NCI-H128 (cell line): ENCODE measurements around the gene CCR7.

Source experiments
- DNase-seq: peaks from one replicate; lab custom pipeline; 2025; ENCODE audit not compliant: unreplicated experiment; lab: John Stamatoyannopoulos, UW

The CCR7 gene

GRCh38 chr17:40538019-40538935 is 27.0 kb downstream of the CCR7 start:
- DNase-seq, result no peak

- DNase-seq, result no peak
Measured at GRCh38 chr17:40536295-40537171, 28.7 kb downstream of the CCR7 start.

GRCh38 chr17:40535924-40536294 is 29.4 kb downstream of the CCR7 start:
- DNase-seq, result no peak

- DNase-seq, result no peak
Measured at GRCh38 chr17:40535438-40535837, 29.8 kb downstream of the CCR7 start.

- no peak for DNase-seq
Measured at GRCh38 chr17:40534371-40535189, 30.7 kb downstream of the CCR7 start.

GRCh38 chr17:40533896-40534295 is 31.4 kb downstream of the CCR7 start:
- DNase-seq, result no peak

- DNase-seq, result no peak
Measured at GRCh38 chr17:40532520-40533253, 32.6 kb downstream of the CCR7 start.

GRCh38 chr17:40531051-40531991 is 34.0 kb downstream of the CCR7 start:
- DNase-seq, result no peak

- DNase-seq, result no peak
Measured at GRCh38 chr17:40530531-40530994, 34.7 kb downstream of the CCR7 start.

- DNase-seq, result no peak
Measured at GRCh38 chr17:40529991-40530390, 35.3 kb downstream of the CCR7 start.

GRCh38 chr17:40528692-40529417 is 36.4 kb downstream of the CCR7 start:
- no peak for DNase-seq

- DNase-seq, result no peak
Measured at GRCh38 chr17:40526668-40527067, 38.6 kb downstream of the CCR7 start.

GRCh38 chr17:40525294-40525693 is 40.0 kb downstream of the CCR7 start:
- no peak for DNase-seq

- no peak for DNase-seq
Measured at GRCh38 chr17:40524243-40524965, 40.9 kb downstream of the CCR7 start.

- no peak for DNase-seq
Measured at GRCh38 chr17:40522961-40523310, 42.3 kb downstream of the CCR7 start.

- no peak for DNase-seq
Measured at GRCh38 chr17:40522250-40522960, 42.9 kb downstream of the CCR7 start.

- no peak for DNase-seq
Measured at GRCh38 chr17:40520991-40521453, 44.2 kb downstream of the CCR7 start.
